HepG2 (cell line): ENCODE measurements around the gene RPS25. TPM values are rescaled to one million over a fixed set of nuclear protein-coding genes. Genes with fewer than 3 reads are reported as not detected.
A peak's percentile ranks its signal among the peaks of the same experiment; 100 is the strongest.

Experiments
- ATAC-seq: fragments of 200-7000 bp; cut with Tn5 transposase; 3 replicates; pipeline ENCODE4 v1.9.1; 2020; ENCODE audit warnings: mild to moderate bottlenecking, moderate library complexity
- BruUV-seq: library from RNA; stranded (reverse); fragments of 400-500 nt; replicated peaks from 2 replicates; lab custom pipeline; 2021; lab: Mats Ljungman, UMichigan
- CTCF ChIA-PET: fragments of 300-600 bp; formaldehyde crosslinking; extraction: SDS; loops from one replicate; lab custom pipeline; 2021; ENCODE audit warnings: low total read pairs, inconsistent platforms, low intra/inter-chr PET ratio; lab: Yijun Ruan, JAX
- POLR2A ChIA-PET: fragments of 350-600 bp; sonication (Branson Sonifier 250); formaldehyde crosslinking; loops from one replicate; lab custom pipeline; 2020; ENCODE audit warnings: antibody characterized with exemption, inconsistent platforms; lab: Yijun Ruan, JAX
- DNase-seq: peaks from one replicate; pipeline ENCODE4 v3.0.0-alpha.2; 2015; ENCODE audit warnings: low spot score
- FAIRE-seq: peaks from 3 replicates; lab custom pipeline; 2011; peaks lifted over from hg19 to GRCh38; lab: Jason Lieb, UNC
- H2AFZ ChIP-seq: one replicate; pipeline ENCODE4 v1.6.1; 2011; ENCODE audit warnings: low read length, inconsistent platforms
- H3K27ac ChIP-seq: fragments of 300-600 bp; 3 replicates; pipeline ENCODE4 v1.8.0; 2011; ENCODE audit warnings: mixed run types, mild to moderate bottlenecking, mixed read lengths, low read length, inconsistent platforms; ENCODE audit not compliant: insufficient read depth; ENCODE audit errors: extremely low read length
- H3K27me3 ChIP-seq, 2 experiments: fragments of 200-600 bp in 1 of 2; 2 replicates in 1 of 2; 3 replicates in 1 of 2; pipeline versions ENCODE4 v1.6.0 to v1.8.0; 2011; ENCODE audit warnings: low read length in 2 of 2, mild to moderate bottlenecking in 2 of 2, moderate library complexity in 2 of 2, inconsistent platforms in 1 of 2; ENCODE audit not compliant: insufficient read depth in 2 of 2, control insufficient read depth in 1 of 2
- H3K36me3 ChIP-seq, 2 experiments: fragments of 200-600 bp in 1 of 2; replicated peaks in 1 of 2; 2 replicates in 1 of 2; 3 replicates in 1 of 2; pipeline versions ENCODE4 v1.5.1 to v1.8.0; 2011; ENCODE audit warnings: low read length in 2 of 2, inconsistent platforms in 1 of 2; ENCODE audit not compliant: insufficient read depth in 2 of 2, control insufficient read depth in 1 of 2
- H3K4me1 ChIP-seq: 2 replicates; pipeline ENCODE4 v1.5.1; 2012; ENCODE audit warnings: low read length, inconsistent platforms; ENCODE audit not compliant: insufficient read depth
- H3K4me2 ChIP-seq: 2 replicates; pipeline ENCODE4 v1.6.0; 2011; ENCODE audit warnings: low read depth, low read length, inconsistent platforms
- H3K4me3 ChIP-seq, 3 experiments: fragments of 200-600 bp in 1 of 3; sonication (generic), shearing (Covaris generic) in 1 of 3; replicated peaks in 1 of 3; 2 replicates each; pipeline ENCODE4 v1.5.1; 2011 to 2016; ENCODE audit warnings: low read length in 3 of 3, inconsistent platforms in 2 of 3, low read depth in 2 of 3, mild to moderate bottlenecking in 2 of 3, control low read depth in 1 of 3, mixed read lengths in 1 of 3; ENCODE audit not compliant: insufficient read depth in 1 of 3
- H3K79me2 ChIP-seq: one replicate; pipeline ENCODE4 v1.6.1; 2011; ENCODE audit warnings: low read length, inconsistent platforms; ENCODE audit not compliant: insufficient read depth
- H3K9ac ChIP-seq: 2 replicates; pipeline ENCODE4 v1.6.0; 2011; ENCODE audit warnings: mild to moderate bottlenecking, low read depth, low read length, inconsistent platforms; ENCODE audit not compliant: insufficient read depth
- H3K9me3 ChIP-seq: 2 replicates; pipeline ENCODE4 v1.5.1; 2012; ENCODE audit warnings: mild to moderate bottlenecking, low read length
- H4K20me1 ChIP-seq: 2 replicates; pipeline ENCODE4 v1.6.0; 2011; ENCODE audit warnings: inconsistent platforms, mild to moderate bottlenecking, low read length, moderate library complexity; ENCODE audit not compliant: insufficient read depth
- ERF ChIP-seq: IDR thresholded peaks from 2 replicates; pipeline ENCODE4 v1.6.1; 2018; ENCODE audit warnings: missing biosample characterization, missing genetic modification reagents
- EZH2 ChIP-seq: conservative IDR thresholded peaks from 2 replicates; pipeline ENCODE4 v1.6.1; 2012; ENCODE audit warnings: mild to moderate bottlenecking, low read depth, low read length, moderate library complexity
- FOXA1 ChIP-seq, 2 experiments: fragments of 450-650 bp in 1 of 2; sonication (generic) in 1 of 2; formaldehyde crosslinking in 1 of 2; IDR thresholded peaks; 2 replicates each; pipeline versions ENCODE4 v1.4.0 to v1.6.1; 2016 to 2020; ENCODE audit warnings: missing genetic modification reagents in 1 of 2
- HNRNPL ChIP-seq: fragments of 200-400 bp; formaldehyde crosslinking; IDR thresholded peaks from 2 replicates; pipeline ENCODE4 v1.6.1; 2017; ENCODE audit warnings: mild to moderate bottlenecking, low read depth, low read length
- NR1H2 ChIP-seq: sonication (generic); formaldehyde crosslinking; IDR thresholded peaks from 2 replicates; pipeline ENCODE4 v1.8.1; 2022; ENCODE audit warnings: low read depth, missing genetic modification reagents, borderline replicate concordance
- PHF21A ChIP-seq: sonication (generic); formaldehyde crosslinking; IDR thresholded peaks from 2 replicates; pipeline ENCODE4 v1.5.0; 2020; ENCODE audit warnings: mild to moderate bottlenecking, missing genetic modification reagents
- RARG ChIP-seq: sonication (generic); formaldehyde crosslinking; IDR thresholded peaks from 2 replicates; pipeline ENCODE4 v1.4.0; 2020; ENCODE audit warnings: low read depth, mild to moderate bottlenecking, missing genetic modification reagents
- SMAD1 ChIP-seq: sonication (generic); formaldehyde crosslinking; IDR thresholded peaks from 2 replicates; pipeline ENCODE4 v1.4.0; 2020; ENCODE audit warnings: missing genetic modification reagents, low read depth, mild to moderate bottlenecking, borderline replicate concordance
- ZNF503 ChIP-seq: sonication (generic); formaldehyde crosslinking; IDR thresholded peaks from 2 replicates; pipeline ENCODE4 v1.4.0; 2020; ENCODE audit warnings: missing genetic modification reagents
- ZNF737 ChIP-seq: sonication (generic); formaldehyde crosslinking; IDR thresholded peaks from 2 replicates; pipeline ENCODE4 v1.5.0; 2020; ENCODE audit warnings: missing genetic modification reagents, mild to moderate bottlenecking, borderline replicate concordance
- ZNF749 ChIP-seq: sonication (generic); formaldehyde crosslinking; IDR thresholded peaks from 2 replicates; pipeline ENCODE4 v1.8.0; 2022; ENCODE audit warnings: mild to moderate bottlenecking, missing genetic modification reagents, moderate library complexity, borderline replicate concordance
- WGBS: methylation state at CpG from one replicate; pipeline ENCODE4 v1.1.6; 2017; ENCODE audit warnings: low lambda C conversion rate; 5-methylcytosine and 5-hydroxymethylcytosine counted together
- in situ Hi-C: cut with HindIII; loops from 2 replicates; pipeline ENCODE4 v1.10.0; 2017; ENCODE audit warnings: low pct_unique_long_range_greater_than_20kb; ENCODE audit not compliant: extremely low pct_ligation_motif_present
- intact Hi-C: fragments of 100-400 bp; cut with micrococcal nuclease; formaldehyde crosslinking; loops from one replicate; pipeline ENCODE4 v1.10.0; 2022; ENCODE audit not compliant: unreplicated experiment
- polyA plus RNA-seq, 8 experiments: library from polyadenylated mRNA; depleted of rRNA in 3 of 8; stranded (reverse) in 7 of 8; unstranded in 1 of 8; fragments of >200 nt; fragmentation: Illumina TruSeq in 4 of 8; extraction: Trizol in 4 of 8; gene quantifications; 2 replicates each; pipeline versions ENCODE4 v1.2.1 to v1.2.3, GENCODE V29; 2011 to 2016; ENCODE audit warnings: low read depth in 4 of 8, missing spikeins in 1 of 8, mixed read lengths in 1 of 8; ENCODE audit not compliant: insufficient read depth in 1 of 8
- total RNA-seq, 5 experiments: library from RNA; depleted of rRNA; stranded (reverse); fragments of >200 nt; fragmentation: Illumina TruSeq; extraction: Trizol; gene quantifications; 2 replicates each; pipeline ENCODE4 v1.2.3, GENCODE V29; 2016; ENCODE audit warnings: low read depth in 1 of 5

The RPS25 gene
- total and polyA plus RNA-seq, 2 of the 13 experiments (the other 11 are each of a cell fraction or from before 2014, with no cell fraction given) = 839 to 1,415 TPM

- H3K36me3 ChIP-seq = peaks cover 8 to 60% of the 10 kb centered on the region in 2 experiments
- H3K9me3 ChIP-seq = no peaks in the 10 kb centered on the region
- H2AFZ ChIP-seq = no peak overlapping the region
- ChIA-PET POLR2A (no interaction called here), CTCF (no interaction called here)
- H3K4me3 ChIP-seq = no peak overlapping the region
- H4K20me1 ChIP-seq = peaks cover 14% of the 10 kb centered on the region
- no peak overlapping the region for H3K9ac ChIP-seq
- TF ChIP-seq NR1H2 (CRISPR knock-in tag) (no peak), FOXA1 (IDR thresholded peaks at IDR 0.05) (no peak), FOXA1 (CRISPR knock-in tag; IDR thresholded peaks at IDR 0.05) (no peak), ZNF737 (CRISPR knock-in tag) (no peak), PHF21A (no peak), SMAD1 (CRISPR knock-in tag) (no peak), ZNF503 (CRISPR knock-in tag) (no peak), ERF (CRISPR knock-in tag) (no peak), RARG (CRISPR knock-in tag) (no peak), EZH2 (no peak), ZNF749 (CRISPR knock-in tag) (no peak), HNRNPL (no peak)
- no peak for DNase-seq
- 93% methylated on average over 6 of the region's 6 CpGs for WGBS
- no peak for FAIRE-seq
- H3K27ac ChIP-seq = no peak overlapping the region
- BruUV-seq = no TSS peak
- H3K4me2 ChIP-seq = no peak overlapping the region
- in situ Hi-C loops (no loop called here), intact Hi-C loops (no loop called here)
- H3K79me2 ChIP-seq = peaks cover 12% of the 10 kb centered on the region
- peaks cover 16% of the 10 kb centered on the region for H3K4me1 ChIP-seq
- ATAC-seq = peak; percentile 21
- no peaks in the 10 kb centered on the region for H3K27me3 ChIP-seq
Observed at GRCh38 chr11:119011476-119012053, 6.6 kb downstream of the RPS25 start.
